HEK293 (cell line): ENCODE results near the gene NFE2L3.

Experiments used
- HOXD13 ChIP-seq: sonication (generic); formaldehyde crosslinking; IDR thresholded peaks from 2 replicates; pipeline ENCODE4 v1.8.0; 2022; ENCODE audit warnings: missing genetic modification reagents, borderline replicate concordance
- TCF7L2 ChIP-seq: IDR thresholded peaks from 2 replicates; pipeline ENCODE4 v1.6.1; 2011; ENCODE audit warnings: low read depth, mild to moderate bottlenecking, inconsistent platforms, low read length, moderate library complexity, borderline replicate concordance
- WT1 ChIP-seq: fragments of 450-650 bp; formaldehyde crosslinking; IDR thresholded peaks from 2 replicates; pipeline ENCODE4 v1.5.1; 2016; ENCODE audit warnings: missing biosample characterization, missing genetic modification characterization
- ZFP3 ChIP-seq: fragments of 450-650 bp; formaldehyde crosslinking; IDR thresholded peaks from 2 replicates; pipeline ENCODE4 v1.5.1; 2016; ENCODE audit warnings: low read depth, missing biosample characterization, missing genetic modification characterization
- ZNF239 ChIP-seq: fragments of 450-650 bp; formaldehyde crosslinking; IDR thresholded peaks from 2 replicates; pipeline ENCODE4 v1.5.1; 2016; ENCODE audit warnings: missing biosample characterization, missing genetic modification characterization
- ZNF248 ChIP-seq: fragments of 450-650 bp; formaldehyde crosslinking; IDR thresholded peaks from 2 replicates; pipeline ENCODE4 v1.5.1; 2017; ENCODE audit warnings: missing biosample characterization, missing genetic modification characterization
- ZNF571 ChIP-seq: fragments of 450-650 bp; formaldehyde crosslinking; IDR thresholded peaks from 2 replicates; pipeline ENCODE4 v1.5.0; 2017; ENCODE audit warnings: missing biosample characterization, missing genetic modification characterization
- TF ChIP-seq, protein P1 (sequence below): fragments of 450-650 bp; formaldehyde crosslinking; IDR thresholded peaks from 2 replicates; pipeline ENCODE4 v1.5.1; 2016; ENCODE audit warnings: missing biosample characterization, missing genetic modification characterization, low read depth
- TF ChIP-seq, protein P2 (sequence below): fragments of 450-650 bp; formaldehyde crosslinking; IDR thresholded peaks from 2 replicates; pipeline ENCODE4 v1.5.1; 2016; ENCODE audit warnings: missing biosample characterization, missing genetic modification characterization
- TF ChIP-seq, protein P3 (sequence below): fragments of 450-650 bp; formaldehyde crosslinking; IDR thresholded peaks from 2 replicates; pipeline ENCODE4 v1.5.1; 2016; ENCODE audit warnings: missing biosample characterization, missing genetic modification characterization
- TF ChIP-seq, protein P4 (sequence below): fragments of 450-650 bp; formaldehyde crosslinking; IDR thresholded peaks from 2 replicates; pipeline ENCODE4 v1.5.1; 2016; ENCODE audit warnings: missing biosample characterization, missing genetic modification characterization
- TF ChIP-seq, protein P5 (sequence below): fragments of 450-650 bp; formaldehyde crosslinking; IDR thresholded peaks from 2 replicates; pipeline ENCODE4 v1.5.1; 2016; ENCODE audit warnings: missing biosample characterization, missing genetic modification characterization

DNA sequence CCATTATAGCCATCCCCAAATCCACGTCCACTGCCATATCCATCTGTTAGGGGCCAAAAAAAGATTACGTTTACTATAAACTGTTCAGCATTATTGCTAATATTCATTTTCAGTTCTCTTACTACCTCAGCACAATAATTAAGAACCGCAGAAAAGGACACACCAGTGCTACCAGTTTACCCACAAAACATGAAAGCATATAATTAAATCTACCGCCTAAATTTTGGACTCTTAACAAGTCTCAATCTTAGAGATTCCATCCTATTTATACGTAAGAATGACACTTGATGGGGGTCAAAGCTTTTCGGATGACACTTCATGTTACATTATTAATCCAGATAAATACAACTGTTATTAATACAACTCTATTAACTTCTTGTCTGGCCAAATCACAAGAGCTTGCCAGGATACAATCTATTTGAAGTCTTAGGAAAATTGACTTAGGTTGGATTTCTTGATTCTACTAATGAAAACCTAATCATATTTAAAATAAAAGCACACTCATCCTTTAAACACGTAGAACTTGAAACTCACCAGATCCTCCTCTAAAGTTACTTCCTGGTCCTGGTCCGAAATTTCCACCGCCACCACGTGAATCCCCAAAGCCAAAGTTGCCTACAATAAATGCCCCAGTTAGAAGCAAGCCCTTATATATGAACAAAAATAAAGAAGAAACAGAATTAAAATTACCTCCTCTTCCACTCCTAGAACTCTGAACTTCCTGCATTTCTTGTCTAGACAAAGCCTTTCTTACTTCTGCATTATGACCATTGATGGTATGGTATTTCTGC, 44.1 kb downstream of the NFE2L3 start:
- TF ChIP-seq ZNF571 (tag by site-specific recombination), result no peak
- no peak for TF ChIP-seq ZNF248 (tag by site-specific recombination)
- TF ChIP-seq, protein P1, sequence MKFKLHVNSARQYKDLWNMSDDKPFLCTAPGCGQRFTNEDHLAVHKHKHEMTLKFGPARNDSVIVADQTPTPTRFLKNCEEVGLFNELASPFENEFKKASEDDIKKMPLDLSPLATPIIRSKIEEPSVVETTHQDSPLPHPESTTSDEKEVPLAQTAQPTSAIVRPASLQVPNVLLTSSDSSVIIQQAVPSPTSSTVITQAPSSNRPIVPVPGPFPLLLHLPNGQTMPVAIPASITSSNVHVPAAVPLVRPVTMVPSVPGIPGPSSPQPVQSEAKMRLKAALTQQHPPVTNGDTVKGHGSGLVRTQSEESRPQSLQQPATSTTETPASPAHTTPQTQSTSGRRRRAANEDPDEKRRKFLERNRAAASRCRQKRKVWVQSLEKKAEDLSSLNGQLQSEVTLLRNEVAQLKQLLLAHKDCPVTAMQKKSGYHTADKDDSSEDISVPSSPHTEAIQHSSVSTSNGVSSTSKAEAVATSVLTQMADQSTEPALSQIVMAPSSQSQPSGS (tag by site-specific recombination), result no peak
- TF ChIP-seq WT1, result no peak
- TF ChIP-seq, protein P2, sequence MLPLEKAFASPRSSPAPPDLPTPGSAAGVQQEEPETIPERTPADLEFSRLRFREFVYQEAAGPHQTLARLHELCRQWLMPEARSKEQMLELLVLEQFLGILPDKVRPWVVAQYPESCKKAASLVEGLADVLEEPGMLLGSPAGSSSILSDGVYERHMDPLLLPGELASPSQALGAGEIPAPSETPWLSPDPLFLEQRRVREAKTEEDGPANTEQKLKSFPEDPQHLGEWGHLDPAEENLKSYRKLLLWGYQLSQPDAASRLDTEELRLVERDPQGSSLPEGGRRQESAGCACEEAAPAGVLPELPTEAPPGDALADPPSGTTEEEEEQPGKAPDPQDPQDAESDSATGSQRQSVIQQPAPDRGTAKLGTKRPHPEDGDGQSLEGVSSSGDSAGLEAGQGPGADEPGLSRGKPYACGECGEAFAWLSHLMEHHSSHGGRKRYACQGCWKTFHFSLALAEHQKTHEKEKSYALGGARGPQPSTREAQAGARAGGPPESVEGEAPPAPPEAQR (tag by site-specific recombination), result no peak
- no peak for TF ChIP-seq HOXD13
- no peak for TF ChIP-seq ZFP3 (tag by site-specific recombination)
- TF ChIP-seq, protein P3, sequence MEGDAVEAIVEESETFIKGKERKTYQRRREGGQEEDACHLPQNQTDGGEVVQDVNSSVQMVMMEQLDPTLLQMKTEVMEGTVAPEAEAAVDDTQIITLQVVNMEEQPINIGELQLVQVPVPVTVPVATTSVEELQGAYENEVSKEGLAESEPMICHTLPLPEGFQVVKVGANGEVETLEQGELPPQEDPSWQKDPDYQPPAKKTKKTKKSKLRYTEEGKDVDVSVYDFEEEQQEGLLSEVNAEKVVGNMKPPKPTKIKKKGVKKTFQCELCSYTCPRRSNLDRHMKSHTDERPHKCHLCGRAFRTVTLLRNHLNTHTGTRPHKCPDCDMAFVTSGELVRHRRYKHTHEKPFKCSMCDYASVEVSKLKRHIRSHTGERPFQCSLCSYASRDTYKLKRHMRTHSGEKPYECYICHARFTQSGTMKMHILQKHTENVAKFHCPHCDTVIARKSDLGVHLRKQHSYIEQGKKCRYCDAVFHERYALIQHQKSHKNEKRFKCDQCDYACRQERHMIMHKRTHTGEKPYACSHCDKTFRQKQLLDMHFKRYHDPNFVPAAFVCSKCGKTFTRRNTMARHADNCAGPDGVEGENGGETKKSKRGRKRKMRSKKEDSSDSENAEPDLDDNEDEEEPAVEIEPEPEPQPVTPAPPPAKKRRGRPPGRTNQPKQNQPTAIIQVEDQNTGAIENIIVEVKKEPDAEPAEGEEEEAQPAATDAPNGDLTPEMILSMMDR (tag by site-specific recombination), result no peak
- no peak for TF ChIP-seq TCF7L2
- TF ChIP-seq, protein P4, sequence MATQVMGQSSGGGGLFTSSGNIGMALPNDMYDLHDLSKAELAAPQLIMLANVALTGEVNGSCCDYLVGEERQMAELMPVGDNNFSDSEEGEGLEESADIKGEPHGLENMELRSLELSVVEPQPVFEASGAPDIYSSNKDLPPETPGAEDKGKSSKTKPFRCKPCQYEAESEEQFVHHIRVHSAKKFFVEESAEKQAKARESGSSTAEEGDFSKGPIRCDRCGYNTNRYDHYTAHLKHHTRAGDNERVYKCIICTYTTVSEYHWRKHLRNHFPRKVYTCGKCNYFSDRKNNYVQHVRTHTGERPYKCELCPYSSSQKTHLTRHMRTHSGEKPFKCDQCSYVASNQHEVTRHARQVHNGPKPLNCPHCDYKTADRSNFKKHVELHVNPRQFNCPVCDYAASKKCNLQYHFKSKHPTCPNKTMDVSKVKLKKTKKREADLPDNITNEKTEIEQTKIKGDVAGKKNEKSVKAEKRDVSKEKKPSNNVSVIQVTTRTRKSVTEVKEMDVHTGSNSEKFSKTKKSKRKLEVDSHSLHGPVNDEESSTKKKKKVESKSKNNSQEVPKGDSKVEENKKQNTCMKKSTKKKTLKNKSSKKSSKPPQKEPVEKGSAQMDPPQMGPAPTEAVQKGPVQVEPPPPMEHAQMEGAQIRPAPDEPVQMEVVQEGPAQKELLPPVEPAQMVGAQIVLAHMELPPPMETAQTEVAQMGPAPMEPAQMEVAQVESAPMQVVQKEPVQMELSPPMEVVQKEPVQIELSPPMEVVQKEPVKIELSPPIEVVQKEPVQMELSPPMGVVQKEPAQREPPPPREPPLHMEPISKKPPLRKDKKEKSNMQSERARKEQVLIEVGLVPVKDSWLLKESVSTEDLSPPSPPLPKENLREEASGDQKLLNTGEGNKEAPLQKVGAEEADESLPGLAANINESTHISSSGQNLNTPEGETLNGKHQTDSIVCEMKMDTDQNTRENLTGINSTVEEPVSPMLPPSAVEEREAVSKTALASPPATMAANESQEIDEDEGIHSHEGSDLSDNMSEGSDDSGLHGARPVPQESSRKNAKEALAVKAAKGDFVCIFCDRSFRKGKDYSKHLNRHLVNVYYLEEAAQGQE (tag by site-specific recombination), result no peak
- TF ChIP-seq ZNF239, result no peak
- TF ChIP-seq, protein P5, sequence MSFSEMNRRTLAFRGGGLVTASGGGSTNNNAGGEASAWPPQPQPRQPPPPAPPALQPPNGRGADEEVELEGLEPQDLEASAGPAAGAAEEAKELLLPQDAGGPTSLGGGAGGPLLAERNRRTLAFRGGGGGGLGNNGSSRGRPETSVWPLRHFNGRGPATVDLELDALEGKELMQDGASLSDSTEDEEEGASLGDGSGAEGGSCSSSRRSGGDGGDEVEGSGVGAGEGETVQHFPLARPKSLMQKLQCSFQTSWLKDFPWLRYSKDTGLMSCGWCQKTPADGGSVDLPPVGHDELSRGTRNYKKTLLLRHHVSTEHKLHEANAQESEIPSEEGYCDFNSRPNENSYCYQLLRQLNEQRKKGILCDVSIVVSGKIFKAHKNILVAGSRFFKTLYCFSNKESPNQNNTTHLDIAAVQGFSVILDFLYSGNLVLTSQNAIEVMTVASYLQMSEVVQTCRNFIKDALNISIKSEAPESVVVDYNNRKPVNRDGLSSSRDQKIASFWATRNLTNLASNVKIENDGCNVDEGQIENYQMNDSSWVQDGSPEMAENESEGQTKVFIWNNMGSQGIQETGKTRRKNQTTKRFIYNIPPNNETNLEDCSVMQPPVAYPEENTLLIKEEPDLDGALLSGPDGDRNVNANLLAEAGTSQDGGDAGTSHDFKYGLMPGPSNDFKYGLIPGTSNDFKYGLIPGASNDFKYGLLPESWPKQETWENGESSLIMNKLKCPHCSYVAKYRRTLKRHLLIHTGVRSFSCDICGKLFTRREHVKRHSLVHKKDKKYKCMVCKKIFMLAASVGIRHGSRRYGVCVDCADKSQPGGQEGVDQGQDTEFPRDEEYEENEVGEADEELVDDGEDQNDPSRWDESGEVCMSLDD (tag by site-specific recombination), result no peak
